C4-2B (cell line): ENCODE results near the gene ILRUN.

Source experiments
- CTCF ChIP-seq: fragments of 450-650 bp; conservative IDR thresholded peaks from 2 replicates; pipeline ENCODE4 v1.5.1; 2017; ENCODE audit warnings: mild to moderate bottlenecking
- ZFX ChIP-seq: fragments of 450-650 bp; IDR thresholded peaks from 2 replicates; pipeline ENCODE4 v1.6.1; 2017

- TF ChIP-seq CTCF (no peak), ZFX (no peak)
These were observed 25.9 kb upstream of the ILRUN start for GRCh38 chr6:34722451-34722850.
